T-helper 22 cell (primary cell): ENCODE results near the gene TP73.
"Not testable (repeated sequence)": the region's sequence is repeated elsewhere in the genome, so short reads cannot be mapped to it uniquely, and the experiment has no call there.

Experiments used
- DNase-seq: peaks from one replicate; pipeline ENCODE4 v3.0.0-alpha.2; 2020; ENCODE audit warnings: low read depth

The TP73 gene

GRCh38 chr1:3744646-3745045, 92.3 kb downstream of the TP73 start:
- DNase-seq: no peak

- no peak for DNase-seq
Measured at GRCh38 chr1:3745071-3745470, 92.8 kb downstream of the TP73 start.

- DNase-seq: no peak
Measured at GRCh38 chr1:3745590-3746381, 93.5 kb downstream of the TP73 start.

GRCh38 chr1:3746389-3746829, 94.1 kb downstream of the TP73 start:
- no peak for DNase-seq

- peak; percentile 72 for DNase-seq
Measured at GRCh38 chr1:3746830-3747521, 94.7 kb downstream of the TP73 start.

- DNase-seq: no peak
Measured at GRCh38 chr1:3747522-3747848, 95.2 kb downstream of the TP73 start.

GRCh38 chr1:3747903-3748302, 95.6 kb downstream of the TP73 start:
- DNase-seq: no peak

GRCh38 chr1:3748316-3748900, 96.1 kb downstream of the TP73 start:
- DNase-seq: not testable (repeated sequence)

- DNase-seq: no peak
Measured at GRCh38 chr1:3749512-3749911, 97.2 kb downstream of the TP73 start.

- DNase-seq: no peak
Measured at GRCh38 chr1:3750741-3751140, 98.4 kb downstream of the TP73 start.

- no peak for DNase-seq
Measured at GRCh38 chr1:3752400-3752945, 100.2 kb downstream of the TP73 start, which contains the start of gene CCDC27. CCDC27 (plus strand) TSS chr1:3752450; CDS start chr1:3752482, 32 bp downstream.

- no peak for DNase-seq
Measured at GRCh38 chr1:3753656-3754454, 101.5 kb downstream of the TP73 start.

- no peak for DNase-seq
Measured at GRCh38 chr1:3756394-3756793, 104.1 kb downstream of the TP73 start.

- no peak for DNase-seq
Measured at GRCh38 chr1:3759164-3759563, 106.8 kb downstream of the TP73 start.

GRCh38 chr1:3759796-3760195, 107.5 kb downstream of the TP73 start:
- no peak for DNase-seq

- no peak for DNase-seq
Measured at GRCh38 chr1:3761296-3762010, 109.1 kb downstream of the TP73 start.

GRCh38 chr1:3762151-3762872, 110.0 kb downstream of the TP73 start:
- DNase-seq: no peak

GRCh38 chr1:3762873-3763228, 110.5 kb downstream of the TP73 start:
- DNase-seq: no peak

GRCh38 chr1:3763351-3764125, 111.2 kb downstream of the TP73 start:
- no peak for DNase-seq

- no peak for DNase-seq
Measured at GRCh38 chr1:3767328-3767925, 115.1 kb downstream of the TP73 start.
